ENCODE data around the gene DPP6. TPM values are rescaled to one million over a fixed set of nuclear protein-coding genes. Genes with fewer than 3 reads are reported as not detected.
"Not testable (repeated sequence)": the region's sequence is repeated elsewhere in the genome, so short reads cannot be mapped to it uniquely, and the experiment has no call there.

DPP6 gene
- total RNA-seq (2014; rRNA removed; shearing (Covaris generic)) = not detected in 2 replicates
- polyA plus RNA-seq (2016; fragmentation: Nextera tagmentation; extraction: Ambion mirVana) = not detected in 2 replicates
- long read RNA-seq, partial matches to known transcripts = 3 of 4 reads
- long read RNA-seq, other reads (novel, unspliced or antisense) = 0 of 4 reads

GRCh38 chr7:154051643-154052529, at the start of gene DPP6:
TSS of gene DPP6 (plus strand) at chr7:154052398.
- H3K27me3 Mint-ChIP-seq (ENCODE audit: insufficient read depth, low read depth, poor library complexity) = peaks cover 16% of the 10 kb centered on the region
- not testable (repeated sequence) for H3K79me2 ChIP-seq (replicated peaks; ENCODE audit: insufficient read depth); H3K36me3 ChIP-seq (ENCODE audit: insufficient read depth); H3K27ac Mint-ChIP-seq; H3K27me3 ChIP-seq (ENCODE audit: insufficient read depth); H2AFZ ChIP-seq; H3K4me1 ChIP-seq (ENCODE audit: insufficient read depth); H3K9me2 ChIP-seq (ENCODE audit: insufficient read depth); H4K20me1 ChIP-seq (replicated peaks; ENCODE audit: insufficient read depth); DNase-seq (ENCODE audit: low spot score); H3K27ac ChIP-seq (ENCODE audit: low read depth); H3K4me3 ChIP-seq; H3K36me3 Mint-ChIP-seq (ENCODE audit: low read depth); H3K9me3 Mint-ChIP-seq; H3F3A ChIP-seq (replicated peaks; ENCODE audit: low read depth); H3K4me2 ChIP-seq
- H3K4me3 Mint-ChIP-seq = peak within 1 kb of the TSS; percentile 80
- peak; percentile 64 for ATAC-seq
- peaks cover 11% of the 10 kb centered on the region; the same call in 1 of the 3 replicates for H3K4me1 Mint-ChIP-seq

- H3K9me2 ChIP-seq (ENCODE audit: insufficient read depth); H3K4me3 ChIP-seq; H3K27ac ChIP-seq (ENCODE audit: low read depth); H3K4me2 ChIP-seq; H3K4me1 ChIP-seq (ENCODE audit: insufficient read depth); H4K20me1 ChIP-seq (replicated peaks; ENCODE audit: insufficient read depth); H2AFZ ChIP-seq; H3K79me2 ChIP-seq (replicated peaks; ENCODE audit: insufficient read depth); H3K36me3 Mint-ChIP-seq (ENCODE audit: low read depth); H3K27me3 ChIP-seq (ENCODE audit: insufficient read depth); DNase-seq (ENCODE audit: low spot score); H3F3A ChIP-seq (replicated peaks; ENCODE audit: low read depth); H3K36me3 ChIP-seq (ENCODE audit: insufficient read depth); H3K4me1 Mint-ChIP-seq; H3K27me3 Mint-ChIP-seq (ENCODE audit: insufficient read depth, low read depth, poor library complexity); H3K4me3 Mint-ChIP-seq; H3K27ac Mint-ChIP-seq: not testable (repeated sequence)
- H3K9me3 Mint-ChIP-seq = peaks cover 33% of the 10 kb centered on the region
- ATAC-seq = peak; percentile 62
Observed at GRCh38 chr7:154009423-154009911, 42.7 kb upstream of the DPP6 start.

- not testable (repeated sequence) for ATAC-seq; H3K27ac ChIP-seq (ENCODE audit: low read depth); H2AFZ ChIP-seq; H3K9me2 ChIP-seq (ENCODE audit: insufficient read depth); H3K36me3 ChIP-seq (ENCODE audit: insufficient read depth); H3K27me3 ChIP-seq (ENCODE audit: insufficient read depth); H3K4me3 ChIP-seq; H3K36me3 Mint-ChIP-seq (ENCODE audit: low read depth); H3K4me1 Mint-ChIP-seq; H3K4me3 Mint-ChIP-seq; H3K4me1 ChIP-seq (ENCODE audit: insufficient read depth); DNase-seq (ENCODE audit: low spot score); H3K79me2 ChIP-seq (replicated peaks; ENCODE audit: insufficient read depth); H3K27me3 Mint-ChIP-seq (ENCODE audit: insufficient read depth, low read depth, poor library complexity); H3F3A ChIP-seq (replicated peaks; ENCODE audit: low read depth); H3K27ac Mint-ChIP-seq; H4K20me1 ChIP-seq (replicated peaks; ENCODE audit: insufficient read depth); H3K4me2 ChIP-seq
- H3K9me3 Mint-ChIP-seq = peaks cover 47% of the 10 kb centered on the region
Observed at GRCh38 chr7:154010726-154011568, 41.3 kb upstream of the DPP6 start.

DNA sequence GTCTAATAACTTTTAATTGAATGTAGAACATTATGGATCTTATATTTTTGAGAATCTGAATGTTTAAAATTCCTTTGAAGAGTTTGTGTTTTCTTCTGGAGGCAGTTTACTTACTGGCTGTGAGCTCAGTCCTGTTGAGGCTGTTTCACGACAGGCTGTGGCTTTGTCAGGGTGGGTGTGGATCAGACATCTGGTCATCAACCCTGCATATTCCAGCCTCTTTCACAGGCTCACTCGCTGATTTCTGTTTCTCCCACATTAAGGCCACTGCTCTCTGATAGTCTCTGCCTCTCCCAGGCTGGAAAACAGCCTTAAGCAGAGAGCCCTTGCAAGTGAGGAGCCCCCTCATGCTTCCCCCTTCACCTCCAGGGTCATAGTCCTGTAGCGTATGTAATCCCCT, 39.4 kb upstream of the DPP6 start:
- not testable (repeated sequence) for ATAC-seq; H4K20me1 ChIP-seq (replicated peaks; ENCODE audit: insufficient read depth); H3K4me2 ChIP-seq; H3F3A ChIP-seq (replicated peaks; ENCODE audit: low read depth); H3K4me1 ChIP-seq (ENCODE audit: insufficient read depth); H3K9me2 ChIP-seq (ENCODE audit: insufficient read depth); H3K79me2 ChIP-seq (replicated peaks; ENCODE audit: insufficient read depth); DNase-seq (ENCODE audit: low spot score); H3K4me3 ChIP-seq; H3K27ac Mint-ChIP-seq; H2AFZ ChIP-seq; H3K36me3 ChIP-seq (ENCODE audit: insufficient read depth); H3K27ac ChIP-seq (ENCODE audit: low read depth); H3K27me3 Mint-ChIP-seq (ENCODE audit: insufficient read depth, low read depth, poor library complexity); H3K36me3 Mint-ChIP-seq (ENCODE audit: low read depth); H3K4me1 Mint-ChIP-seq; H3K27me3 ChIP-seq (ENCODE audit: insufficient read depth); H3K4me3 Mint-ChIP-seq
- H3K9me3 Mint-ChIP-seq = peaks cover 52% of the 10 kb centered on the region

- H2AFZ ChIP-seq; H3K36me3 Mint-ChIP-seq (ENCODE audit: low read depth); H3K27me3 ChIP-seq (ENCODE audit: insufficient read depth); H3K79me2 ChIP-seq (replicated peaks; ENCODE audit: insufficient read depth); H3K27me3 Mint-ChIP-seq (ENCODE audit: insufficient read depth, low read depth, poor library complexity); H3F3A ChIP-seq (replicated peaks; ENCODE audit: low read depth); H3K4me2 ChIP-seq; H3K4me1 Mint-ChIP-seq; H3K36me3 ChIP-seq (ENCODE audit: insufficient read depth); H4K20me1 ChIP-seq (replicated peaks; ENCODE audit: insufficient read depth); H3K4me1 ChIP-seq (ENCODE audit: insufficient read depth); H3K9me2 ChIP-seq (ENCODE audit: insufficient read depth); H3K27ac ChIP-seq (ENCODE audit: low read depth); H3K4me3 Mint-ChIP-seq; H3K27ac Mint-ChIP-seq; DNase-seq (ENCODE audit: low spot score); H3K4me3 ChIP-seq: not testable (repeated sequence)
- H3K9me3 Mint-ChIP-seq = peaks cover 58% of the 10 kb centered on the region
- peak; percentile 73 for ATAC-seq
Observed at GRCh38 chr7:154015636-154016035, 36.6 kb upstream of the DPP6 start.

DNA sequence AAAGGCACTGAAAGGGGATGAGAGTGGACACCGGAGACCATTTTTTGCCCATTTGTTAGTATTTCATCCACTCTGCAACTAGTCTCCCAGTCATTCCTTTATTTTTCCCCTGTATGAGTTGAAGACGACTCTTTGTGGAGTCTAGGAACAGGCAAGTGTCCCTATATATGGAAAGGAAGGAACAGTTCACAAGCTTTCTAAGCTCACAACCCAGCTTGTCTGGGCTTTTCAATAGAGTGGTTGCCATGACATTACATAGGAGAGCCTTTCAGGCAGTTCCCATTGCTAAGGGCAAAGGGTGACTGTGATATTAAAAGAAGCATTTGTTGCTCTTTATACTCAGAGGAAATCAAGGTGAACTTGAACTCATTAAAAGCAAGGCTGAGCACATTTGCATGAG, 33.8 kb upstream of the DPP6 start:
- not testable (repeated sequence) for H3K4me1 ChIP-seq (ENCODE audit: insufficient read depth); ATAC-seq; H3K4me3 Mint-ChIP-seq; H4K20me1 ChIP-seq (replicated peaks; ENCODE audit: insufficient read depth); H3K36me3 Mint-ChIP-seq (ENCODE audit: low read depth); H3K27ac Mint-ChIP-seq; H3K9me2 ChIP-seq (ENCODE audit: insufficient read depth); H3K4me2 ChIP-seq; DNase-seq (ENCODE audit: low spot score); H3K79me2 ChIP-seq (replicated peaks; ENCODE audit: insufficient read depth); H3K27me3 ChIP-seq (ENCODE audit: insufficient read depth); H3K27me3 Mint-ChIP-seq (ENCODE audit: insufficient read depth, low read depth, poor library complexity); H3K4me1 Mint-ChIP-seq; H3F3A ChIP-seq (replicated peaks; ENCODE audit: low read depth); H3K4me3 ChIP-seq; H3K36me3 ChIP-seq (ENCODE audit: insufficient read depth); H2AFZ ChIP-seq; H3K27ac ChIP-seq (ENCODE audit: low read depth)
- H3K9me3 Mint-ChIP-seq = peaks cover 59% of the 10 kb centered on the region
